K562 (cell line): ENCODE measurements around the gene INS. TPM values are rescaled to one million over a fixed set of nuclear protein-coding genes. Genes with fewer than 3 reads are reported as not detected.

Experiments used
- ATAC-seq: fragments of 200-7000 bp; cut with Tn5 transposase; 3 replicates; pipeline ENCODE4 v1.9.1; 2020; ENCODE audit warnings: moderate library complexity
- BruUV-seq: library from RNA; stranded (reverse); fragments of 400-500 nt; replicated peaks from 2 replicates; lab custom pipeline; 2021; lab: Mats Ljungman, UMichigan
- CTCF ChIA-PET: fragments of 300-600 bp; formaldehyde crosslinking; extraction: SDS; loops from one replicate; lab custom pipeline; 2021; ENCODE audit warnings: low intra/inter-chr PET ratio; lab: Yijun Ruan, JAX
- POLR2A ChIA-PET: fragments of 300-600, 350-650 bp; sonication (Branson Sonifier 250); formaldehyde crosslinking; extraction: SDS; loops from one replicate; lab custom pipeline; 2021; ENCODE audit warnings: antibody characterized with exemption, inconsistent platforms; lab: Yijun Ruan, JAX
- DNase-seq, 4 experiments: peaks; one replicate each; pipeline versions ENCODE4 v3.0.0 to v3.0.0-alpha.2; 2011 to 2018; ENCODE audit warnings: low spot score in 3 of 4, mixed read lengths in 3 of 4; ENCODE audit errors: extremely low read depth in 1 of 4
- FAIRE-seq: peaks from 2 replicates; lab custom pipeline; 2011; peaks lifted over from hg19 to GRCh38; lab: Jason Lieb, UNC
- H2AFZ ChIP-seq: 2 replicates; pipeline ENCODE4 v1.6.0; 2011; ENCODE audit warnings: low read depth, low read length, control low read depth, inconsistent platforms
- H3K27ac ChIP-seq: fragments of 200-600 bp; 3 replicates; pipeline ENCODE4 v1.8.0; 2011; ENCODE audit warnings: low read depth, mild to moderate bottlenecking, control low read depth, inconsistent platforms, low read length, moderate library complexity, mixed read lengths; ENCODE audit errors: extremely low read depth
- H3K27me3 ChIP-seq, 2 experiments: fragments of 300-600 bp in 1 of 2; 2 replicates in 1 of 2; 3 replicates in 1 of 2; pipeline versions ENCODE4 v1.6.0 to v1.8.0; 2011; ENCODE audit warnings: inconsistent platforms in 2 of 2, low read length in 2 of 2, mild to moderate bottlenecking in 1 of 2, mixed read lengths in 1 of 2, moderate library complexity in 1 of 2; ENCODE audit not compliant: control insufficient read depth in 2 of 2, insufficient read depth in 2 of 2
- H3K36me3 ChIP-seq: fragments of 300-600 bp; 3 replicates; pipeline ENCODE4 v1.8.0; 2011; ENCODE audit warnings: mild to moderate bottlenecking, low read length, inconsistent platforms; ENCODE audit not compliant: control insufficient read depth, insufficient read depth
- H3K4me1 ChIP-seq, 2 experiments: fragments of 200-600 bp in 1 of 2; replicated peaks in 1 of 2; 2 replicates in 1 of 2; 3 replicates in 1 of 2; pipeline versions ENCODE4 v1.5.1 to v1.8.0; 2011; ENCODE audit warnings: inconsistent platforms in 2 of 2, low read length in 2 of 2, mild to moderate bottlenecking in 1 of 2, mixed read lengths in 1 of 2, moderate library complexity in 1 of 2; ENCODE audit not compliant: control insufficient read depth in 2 of 2, insufficient read depth in 2 of 2
- H3K4me2 ChIP-seq: 2 replicates; pipeline ENCODE4 v1.6.1; 2011; ENCODE audit warnings: low read length, control low read depth, inconsistent platforms, mixed read lengths; ENCODE audit not compliant: insufficient read depth
- H3K4me3 ChIP-seq: fragments of 200-600 bp; sonication (generic), shearing (Covaris generic); 2 replicates; pipeline ENCODE4 v1.5.1; 2016; ENCODE audit warnings: control low read depth, inconsistent platforms
- H3K79me2 ChIP-seq: fragments of 200-600 bp; 3 replicates; pipeline ENCODE4 v1.8.0; 2011; ENCODE audit warnings: low read length, inconsistent platforms; ENCODE audit not compliant: control insufficient read depth, insufficient read depth
- H3K9ac ChIP-seq, 2 experiments: 2 replicates each; pipeline versions ENCODE4 v1.6.0 to v1.6.1; 2011; ENCODE audit warnings: low read depth in 2 of 2, low read length in 2 of 2, control low read depth in 1 of 2, inconsistent platforms in 1 of 2, mild to moderate bottlenecking in 1 of 2, mixed read lengths in 1 of 2; ENCODE audit not compliant: insufficient read depth in 1 of 2
- H3K9me1 ChIP-seq: one replicate; pipeline ENCODE4 v1.6.0; 2011; ENCODE audit warnings: inconsistent platforms, mild to moderate bottlenecking, low read length, moderate library complexity; ENCODE audit not compliant: control insufficient read depth, insufficient read depth
- H3K9me3 ChIP-seq: replicated peaks from 2 replicates; pipeline ENCODE4 v1.5.1; 2011; ENCODE audit warnings: low read depth, low read length, inconsistent platforms; ENCODE audit not compliant: control insufficient read depth, insufficient read depth
- H4K20me1 ChIP-seq: replicated peaks from 2 replicates; pipeline ENCODE4 v1.6.1; 2011; ENCODE audit warnings: low read length, inconsistent platforms, mixed read lengths; ENCODE audit not compliant: control insufficient read depth, insufficient read depth
- CBFB ChIP-seq: sonication (generic); formaldehyde crosslinking; IDR thresholded peaks from 2 replicates; pipeline ENCODE4 v1.4.0; 2020; ENCODE audit warnings: mild to moderate bottlenecking, missing genetic modification reagents
- HNRNPL ChIP-seq: fragments of 200-400 bp; formaldehyde crosslinking; IDR thresholded peaks from 2 replicates; pipeline ENCODE4 v1.6.1; 2017; ENCODE audit warnings: low read depth, mild to moderate bottlenecking, low read length
- IRF1 ChIP-seq: sonication (generic); formaldehyde crosslinking; IDR thresholded peaks from 2 replicates; pipeline ENCODE4 v1.8.0; 2022; ENCODE audit warnings: missing genetic modification reagents, mild to moderate bottlenecking, borderline replicate concordance
- JUND ChIP-seq, 2 experiments: IDR thresholded peaks; 2 replicates in 1 of 2; 3 replicates in 1 of 2; pipeline ENCODE4 v1.6.1; 2011; ENCODE audit warnings: borderline replicate concordance in 2 of 2, low read depth in 2 of 2, low read length in 2 of 2, improper control_type of control experiment in 1 of 2, missing biosample characterization in 1 of 2, missing genetic modification characterization in 1 of 2, missing genetic modification reagents in 1 of 2
- LCOR ChIP-seq: sonication (generic); formaldehyde crosslinking; IDR thresholded peaks from 2 replicates; pipeline ENCODE4 v1.8.0; 2022; ENCODE audit warnings: mild to moderate bottlenecking, missing genetic modification reagents
- MEF2D ChIP-seq: conservative IDR thresholded peaks from 2 replicates; pipeline ENCODE4 v1.6.1; 2016; ENCODE audit warnings: low read depth, missing genetic modification characterization, missing compliant biosample characterization
- PATZ1 ChIP-seq: fragments of 250-450 bp; sonication (Bioruptor Pico); IDR thresholded peaks from 2 replicates; pipeline ENCODE4 v1.5.0; 2020; ENCODE audit warnings: mild to moderate bottlenecking, borderline replicate concordance
- POLR2B ChIP-seq: fragments of 450-650 bp; IDR thresholded peaks from 2 replicates; pipeline ENCODE4 v1.6.1; 2018; ENCODE audit warnings: low read depth; ENCODE audit not compliant: partially characterized antibody
- PTBP1 ChIP-seq: fragments of 200-400 bp; formaldehyde crosslinking; IDR thresholded peaks from 2 replicates; pipeline ENCODE4 v1.6.1; 2017; ENCODE audit warnings: low read depth, low read length
- SRSF1 ChIP-seq: fragments of 200-400 bp; formaldehyde crosslinking; IDR thresholded peaks from 2 replicates; pipeline ENCODE4 v1.6.1; 2017; ENCODE audit warnings: mild to moderate bottlenecking, low read depth, low read length, moderate library complexity
- STAG1 ChIP-seq: sonication (generic); formaldehyde crosslinking; IDR thresholded peaks from 2 replicates; pipeline ENCODE4 v1.5.0; 2020; ENCODE audit warnings: missing genetic modification reagents, borderline replicate concordance
- USF1 ChIP-seq: sonication (generic); formaldehyde crosslinking; IDR thresholded peaks from 2 replicates; pipeline ENCODE4 v1.9.0; 2022; ENCODE audit warnings: mild to moderate bottlenecking, missing genetic modification reagents
- ZNF232 ChIP-seq: sonication (generic); formaldehyde crosslinking; IDR thresholded peaks from 2 replicates; pipeline ENCODE4 v1.8.0; 2022; ENCODE audit warnings: mild to moderate bottlenecking, missing genetic modification reagents
- ZNF785 ChIP-seq: fragments of 250-450 bp; sonication (Bioruptor Pico); IDR thresholded peaks from 2 replicates; pipeline ENCODE4 v1.4.0; 2020; ENCODE audit warnings: mild to moderate bottlenecking
- WGBS: fragments of 100-300 bp; shearing (Covaris generic); methylation state at CpG from one replicate; pipeline ENCODE4 v1.1.6; 2016; ENCODE audit warnings: low coverage, mixed read lengths; ENCODE audit not compliant: insufficient coverage; ENCODE audit errors: missing lambda C conversion rate; 5-methylcytosine and 5-hydroxymethylcytosine counted together
- in situ Hi-C: fragments of 300-500 bp; cut with MboI; formaldehyde crosslinking; loops from 4 replicates; pipeline ENCODE4 v1.15.0; 2018; ENCODE audit warnings: inconsistent platforms, mixed read lengths
- intact Hi-C: fragments of 100-400 bp; cut with micrococcal nuclease; formaldehyde crosslinking; loops from 2 replicates; pipeline ENCODE4 v1.14.2; 2022
- polyA plus RNA-seq, 8 experiments: library from polyadenylated mRNA; depleted of rRNA in 4 of 8; stranded (reverse) in 5 of 8; unstranded in 3 of 8; fragments of >200 nt; fragmentation: Nextera tagmentation in 2 of 8; fragmentation: Illumina TruSeq in 1 of 8; extraction: Ambion mirVana in 2 of 8; extraction: Trizol in 1 of 8; gene quantifications; 2 replicates each; pipeline versions ENCODE4 v1.2.1 to v1.2.3, GENCODE V29; 2011 to 2014; ENCODE audit warnings: inconsistent platforms in 1 of 8, missing spikeins in 1 of 8
- total RNA-seq, 7 experiments: library from RNA; depleted of rRNA in 6 of 7; stranded (reverse); fragments of >200 nt in 6 of 7; fragmentation: Illumina TruSeq in 2 of 7; extraction: Trizol in 2 of 7; gene quantifications; 2 replicates each; pipeline versions ENCODE4 v1.2.1 to v1.2.3, GENCODE V29; 2011 to 2021; ENCODE audit warnings: low replicate concordance in 1 of 7
- TF ChIP-seq, protein P1 (sequence below): fragments of 450-650 bp; formaldehyde crosslinking; IDR thresholded peaks from 2 replicates; pipeline ENCODE4 v1.4.0; 2020; ENCODE audit warnings: mild to moderate bottlenecking, mixed read lengths
- TF ChIP-seq, protein P2 (sequence below): fragments of 450-650 bp; IDR thresholded peaks from 2 replicates; pipeline ENCODE4 v1.6.1; 2014; ENCODE audit warnings: low read depth, mild to moderate bottlenecking, moderate library complexity, borderline replicate concordance

INS gene
- total and polyA plus RNA-seq, 9 of the 15 experiments (the other 6 are each of a cell fraction or from before 2014, with no cell fraction given), result not detected

- H3K9ac ChIP-seq, result no peak overlapping the region
- no peak for FAIRE-seq
- in situ Hi-C loops, result no loop called here
Measured at GRCh38 chr11:2180347-2180746, 19.3 kb upstream of the INS start.

More at GRCh38 chr11:2180347-2180746, 19.3 kb upstream of the INS start:
- no TSS peak for BruUV-seq
- Histone ChIP-seq H3K27me3 (peaks cover 21 to 63% of the 10 kb centered on the region in 2 experiments; a peak in 4 of 5 replicates), H3K4me3 (no peak overlapping the region), H3K4me2 (no peak overlapping the region), H3K4me1 (peaks cover 0 to 9% of the 10 kb centered on the region in 2 experiments; a peak in 1 of 5 replicates), H2AFZ (no peak overlapping the region), H3K9me1 (no peaks in the 10 kb centered on the region), H3K9me3 (no peaks in the 10 kb centered on the region; the same call in 1 of the 2 replicates), H3K79me2 (no peaks in the 10 kb centered on the region), H3K27ac (no peak overlapping the region), H4K20me1 (no peaks in the 10 kb centered on the region; the same call in none of the 2 replicates), H3K36me3 (no peaks in the 10 kb centered on the region)
- DNase-seq (no peak), ATAC-seq (no peak)
- TF ChIP-seq, protein P1, sequence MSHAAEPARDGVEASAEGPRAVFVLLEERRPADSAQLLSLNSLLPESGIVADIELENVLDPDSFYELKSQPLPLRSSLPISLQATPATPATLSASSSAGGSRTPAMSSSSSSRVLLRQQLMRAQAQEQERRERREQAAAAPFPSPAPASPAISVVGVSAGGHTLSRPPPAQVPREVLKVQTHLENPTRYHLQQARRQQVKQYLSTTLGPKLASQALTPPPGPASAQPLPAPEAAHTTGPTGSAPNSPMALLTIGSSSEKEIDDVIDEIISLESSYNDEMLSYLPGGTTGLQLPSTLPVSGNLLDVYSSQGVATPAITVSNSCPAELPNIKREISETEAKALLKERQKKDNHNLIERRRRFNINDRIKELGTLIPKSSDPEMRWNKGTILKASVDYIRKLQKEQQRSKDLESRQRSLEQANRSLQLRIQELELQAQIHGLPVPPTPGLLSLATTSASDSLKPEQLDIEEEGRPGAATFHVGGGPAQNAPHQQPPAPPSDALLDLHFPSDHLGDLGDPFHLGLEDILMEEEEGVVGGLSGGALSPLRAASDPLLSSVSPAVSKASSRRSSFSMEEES (CRISPR knock-in tag), result no peak
- no peak for TF ChIP-seq LCOR (CRISPR knock-in tag)
- no peak for TF ChIP-seq USF1
- no peak for TF ChIP-seq PTBP1
- TF ChIP-seq JUND (IDR thresholded peaks at IDR 0.05; ENCODE audit: borderline replicate concordance, low read depth, low read length), result no peak
- no peak for TF ChIP-seq JUND (tag; IDR thresholded peaks at IDR 0.05; ENCODE audit: borderline replicate concordance, low read depth, low read length)
- TF ChIP-seq CBFB (CRISPR knock-in tag), result no peak
- TF ChIP-seq, protein P2, sequence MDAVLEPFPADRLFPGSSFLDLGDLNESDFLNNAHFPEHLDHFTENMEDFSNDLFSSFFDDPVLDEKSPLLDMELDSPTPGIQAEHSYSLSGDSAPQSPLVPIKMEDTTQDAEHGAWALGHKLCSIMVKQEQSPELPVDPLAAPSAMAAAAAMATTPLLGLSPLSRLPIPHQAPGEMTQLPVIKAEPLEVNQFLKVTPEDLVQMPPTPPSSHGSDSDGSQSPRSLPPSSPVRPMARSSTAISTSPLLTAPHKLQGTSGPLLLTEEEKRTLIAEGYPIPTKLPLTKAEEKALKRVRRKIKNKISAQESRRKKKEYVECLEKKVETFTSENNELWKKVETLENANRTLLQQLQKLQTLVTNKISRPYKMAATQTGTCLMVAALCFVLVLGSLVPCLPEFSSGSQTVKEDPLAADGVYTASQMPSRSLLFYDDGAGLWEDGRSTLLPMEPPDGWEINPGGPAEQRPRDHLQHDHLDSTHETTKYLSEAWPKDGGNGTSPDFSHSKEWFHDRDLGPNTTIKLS, result no peak
- no peak for TF ChIP-seq ZNF785
- TF ChIP-seq STAG1 (CRISPR knock-in tag), result no peak
- TF ChIP-seq HNRNPL, result no peak
- TF ChIP-seq SRSF1, result no peak
- TF ChIP-seq ZNF232 (CRISPR knock-in tag), result no peak
- no peak for TF ChIP-seq MEF2D (tag)
- TF ChIP-seq IRF1 (CRISPR knock-in tag), result no peak
- TF ChIP-seq PATZ1, result no peak
- TF ChIP-seq POLR2B, result no peak
- intact Hi-C loops, result no loop called here
- ChIA-PET POLR2A (interaction anchor here (0.6 kb wide), 1 partner anchor 10 kb away, joined by 3 read pairs; no protein-coding TSS in a partner anchor), CTCF (no interaction called here)
- 7% methylated on average over 12 of the region's 15 CpGs for WGBS
